ENCODE results near the gene SLC13A1. TPM values are rescaled to one million over a fixed set of nuclear protein-coding genes. Genes with fewer than 3 reads are reported as not detected.
"Not testable (repeated sequence)": the region's sequence is repeated elsewhere in the genome, so short reads cannot be mapped to it uniquely, and the experiment has no call there.

SLC13A1 gene
- total and polyA plus RNA-seq, 2 experiments from 2014 or later = not detected

DNA sequence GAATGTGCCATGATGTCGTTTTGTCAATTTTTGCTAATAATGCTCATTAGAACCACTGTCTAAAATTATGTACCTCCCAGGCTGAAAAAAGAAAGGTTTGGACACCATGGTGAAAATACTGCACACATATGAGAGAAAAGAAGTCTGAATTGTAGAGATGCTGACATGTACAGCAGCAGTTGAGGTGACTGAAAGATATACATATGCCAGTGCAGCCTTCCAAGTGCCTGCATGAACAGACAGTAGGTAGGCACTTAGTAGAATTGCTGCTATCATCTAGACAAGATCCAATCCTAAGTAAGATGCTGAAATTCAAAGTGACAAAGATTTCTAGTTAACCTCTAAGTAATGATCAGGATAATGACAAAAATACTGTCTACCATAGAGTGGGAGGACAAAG is 86.9 kb downstream of the SLC13A1 start:
- Histone ChIP-seq H3K36me3 (no peaks in the 10 kb centered on the region), H3K9me3 (ENCODE audit: low read depth) (no peaks in the 10 kb centered on the region), H3K4me1 (ENCODE audit: low read depth) (no peaks in the 10 kb centered on the region), H3K4me3 (no peak overlapping the region), H3K27ac (no peak overlapping the region), H3K27me3 (no peaks in the 10 kb centered on the region)
- TF ChIP-seq, protein P1, sequence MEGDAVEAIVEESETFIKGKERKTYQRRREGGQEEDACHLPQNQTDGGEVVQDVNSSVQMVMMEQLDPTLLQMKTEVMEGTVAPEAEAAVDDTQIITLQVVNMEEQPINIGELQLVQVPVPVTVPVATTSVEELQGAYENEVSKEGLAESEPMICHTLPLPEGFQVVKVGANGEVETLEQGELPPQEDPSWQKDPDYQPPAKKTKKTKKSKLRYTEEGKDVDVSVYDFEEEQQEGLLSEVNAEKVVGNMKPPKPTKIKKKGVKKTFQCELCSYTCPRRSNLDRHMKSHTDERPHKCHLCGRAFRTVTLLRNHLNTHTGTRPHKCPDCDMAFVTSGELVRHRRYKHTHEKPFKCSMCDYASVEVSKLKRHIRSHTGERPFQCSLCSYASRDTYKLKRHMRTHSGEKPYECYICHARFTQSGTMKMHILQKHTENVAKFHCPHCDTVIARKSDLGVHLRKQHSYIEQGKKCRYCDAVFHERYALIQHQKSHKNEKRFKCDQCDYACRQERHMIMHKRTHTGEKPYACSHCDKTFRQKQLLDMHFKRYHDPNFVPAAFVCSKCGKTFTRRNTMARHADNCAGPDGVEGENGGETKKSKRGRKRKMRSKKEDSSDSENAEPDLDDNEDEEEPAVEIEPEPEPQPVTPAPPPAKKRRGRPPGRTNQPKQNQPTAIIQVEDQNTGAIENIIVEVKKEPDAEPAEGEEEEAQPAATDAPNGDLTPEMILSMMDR (IDR thresholded peaks at IDR 0.05; ENCODE audit: low read depth, low read length) = no peak
- no peak for DNase-seq (ENCODE audit: low read depth in 1 of 2, low spot score in 1 of 2)

DNA sequence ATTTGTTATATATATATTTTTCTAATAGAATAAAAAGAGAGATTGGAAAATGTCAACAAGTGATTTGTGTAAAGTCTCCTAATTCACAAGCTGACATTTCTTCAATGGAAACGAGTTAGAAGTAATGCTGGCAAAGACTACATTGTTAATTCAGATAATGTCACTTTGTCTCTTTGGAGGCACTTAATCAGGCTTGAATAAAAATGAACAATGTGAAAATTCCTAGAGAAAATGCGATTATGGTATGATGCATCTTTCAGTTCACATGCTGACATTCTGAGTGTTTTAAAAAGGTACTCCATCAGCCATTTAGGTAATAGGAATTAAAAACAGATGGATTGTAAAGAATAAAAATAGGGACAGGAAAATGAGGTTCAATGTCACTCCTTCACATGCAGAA is 100.1 kb downstream of the SLC13A1 start:
- no peak overlapping the region for H3K27ac ChIP-seq
- no peak for DNase-seq (ENCODE audit: low read depth in 1 of 2, low spot score in 1 of 2)

DNA sequence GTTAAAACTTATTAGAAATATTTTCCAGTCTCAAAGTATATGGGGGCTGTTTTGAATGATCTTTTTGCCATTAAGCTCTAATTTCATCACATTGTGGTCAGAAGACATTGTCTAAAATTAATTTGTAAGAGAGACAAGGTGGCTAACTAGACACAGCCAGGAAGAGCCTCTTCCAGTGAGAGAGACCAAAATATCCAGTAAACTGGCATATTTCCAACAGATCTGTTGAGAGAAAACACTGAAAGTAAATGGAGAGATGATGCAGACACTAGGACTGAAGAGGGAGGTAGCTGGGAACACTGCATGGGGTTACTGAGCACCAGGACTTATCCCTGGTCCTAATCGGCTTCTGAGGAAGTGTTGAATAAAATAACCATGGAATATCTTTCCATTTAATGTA is 102.8 kb downstream of the SLC13A1 start:
- TF ChIP-seq, protein P1 (IDR thresholded peaks at IDR 0.05; ENCODE audit: low read depth, low read length) = no peak
- no peak for DNase-seq (ENCODE audit: low read depth in 1 of 2, low spot score in 1 of 2)
- no peaks in the 10 kb centered on the region for H3K4me1 ChIP-seq (ENCODE audit: low read depth)

More for the DNA sequence above, 100.1 kb downstream of the SLC13A1 start:
- Histone ChIP-seq H3K36me3 (no peaks in the 10 kb centered on the region), H3K27me3 (no peaks in the 10 kb centered on the region), H3K4me3 (no peak overlapping the region), H3K4me1 (ENCODE audit: low read depth) (no peaks in the 10 kb centered on the region), H3K9me3 (ENCODE audit: low read depth) (no peaks in the 10 kb centered on the region)
- TF ChIP-seq, protein P1 (IDR thresholded peaks at IDR 0.05; ENCODE audit: low read depth, low read length) = no peak

DNA sequence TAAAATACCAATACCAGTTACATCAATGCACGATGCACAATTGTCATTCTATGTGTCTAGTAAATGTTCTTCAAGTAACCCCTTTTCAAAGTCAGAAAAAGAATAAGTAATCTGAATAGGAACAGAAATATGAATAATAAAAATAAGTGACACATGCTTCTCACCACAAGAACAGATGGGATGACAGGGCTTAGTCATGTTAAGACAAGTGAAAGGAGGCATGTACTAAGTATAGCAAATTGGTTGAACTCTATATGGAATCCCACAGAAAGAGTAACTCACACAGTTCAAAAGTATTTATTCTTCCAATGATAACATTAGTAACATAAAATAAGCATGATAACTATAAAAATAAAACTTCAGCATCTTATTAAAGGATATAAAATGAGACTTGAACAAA is 103.3 kb downstream of the SLC13A1 start:
- H3K4me3 ChIP-seq = no peak overlapping the region
- H3K36me3 ChIP-seq = no peaks in the 10 kb centered on the region
- no peaks in the 10 kb centered on the region for H3K4me1 ChIP-seq (ENCODE audit: low read depth)
- no peaks in the 10 kb centered on the region for H3K9me3 ChIP-seq (ENCODE audit: low read depth)
- DNase-seq (ENCODE audit: low read depth in 1 of 2, low spot score in 1 of 2) = no peak
- H3K27ac ChIP-seq = no peak overlapping the region
- H3K27me3 ChIP-seq = no peaks in the 10 kb centered on the region
- TF ChIP-seq, protein P1 (IDR thresholded peaks at IDR 0.05; ENCODE audit: low read depth, low read length) = no peak

More for the DNA sequence above, 102.8 kb downstream of the SLC13A1 start:
- Histone ChIP-seq H3K27ac (no peak overlapping the region), H3K27me3 (no peaks in the 10 kb centered on the region), H3K9me3 (ENCODE audit: low read depth) (no peaks in the 10 kb centered on the region), H3K36me3 (no peaks in the 10 kb centered on the region), H3K4me3 (no peak overlapping the region)

DNA sequence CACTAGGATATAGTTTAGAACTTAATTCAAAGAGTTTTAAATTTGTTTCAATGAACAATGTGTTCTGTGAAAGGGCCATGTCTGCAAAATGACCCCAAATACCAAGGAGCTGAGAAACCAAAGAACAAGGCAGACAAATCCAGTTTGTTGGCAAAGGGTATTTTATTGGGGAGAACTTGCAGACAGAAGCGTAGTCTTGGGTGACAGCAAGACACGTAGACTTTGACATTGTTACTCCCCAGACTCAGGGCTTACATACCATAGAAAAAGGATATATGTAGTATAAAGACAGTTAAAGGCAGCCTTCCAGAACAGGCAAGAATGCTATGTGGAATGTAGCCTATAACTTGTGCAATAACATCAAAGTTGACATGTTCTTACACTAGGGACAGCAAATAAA is 109.3 kb downstream of the SLC13A1 start:
- Histone ChIP-seq H3K9me3 (ENCODE audit: low read depth) (no peaks in the 10 kb centered on the region), H3K27me3 (no peaks in the 10 kb centered on the region), H3K4me3 (no peak overlapping the region), H3K27ac (no peak overlapping the region), H3K36me3 (no peaks in the 10 kb centered on the region), H3K4me1 (ENCODE audit: low read depth) (no peaks in the 10 kb centered on the region)
- TF ChIP-seq, protein P1 (IDR thresholded peaks at IDR 0.05; ENCODE audit: low read depth, low read length) = no peak
- no peak for DNase-seq (ENCODE audit: low read depth in 1 of 2, low spot score in 1 of 2)

DNA sequence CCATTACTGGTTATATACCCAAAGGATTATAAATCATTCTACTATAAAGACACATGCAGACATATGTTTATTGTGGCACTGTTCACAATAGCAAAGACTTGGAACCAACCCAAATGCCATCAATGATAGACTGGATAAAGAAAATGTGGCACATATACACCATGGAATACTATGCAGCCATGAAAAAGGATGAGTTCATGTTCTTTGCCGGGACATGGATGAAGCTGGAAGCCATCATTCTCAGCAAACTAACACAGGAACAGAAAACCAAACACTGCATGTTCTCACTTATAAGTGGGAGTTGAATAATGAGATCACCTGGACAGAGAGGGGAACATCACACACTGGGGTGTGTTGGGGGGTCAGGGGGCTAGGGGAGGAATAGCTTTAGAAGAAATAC is 112.9 kb downstream of the SLC13A1 start:
- not testable (repeated sequence) for DNase-seq (ENCODE audit: low read depth in 1 of 2, low spot score in 1 of 2); H3K27ac ChIP-seq

DNA sequence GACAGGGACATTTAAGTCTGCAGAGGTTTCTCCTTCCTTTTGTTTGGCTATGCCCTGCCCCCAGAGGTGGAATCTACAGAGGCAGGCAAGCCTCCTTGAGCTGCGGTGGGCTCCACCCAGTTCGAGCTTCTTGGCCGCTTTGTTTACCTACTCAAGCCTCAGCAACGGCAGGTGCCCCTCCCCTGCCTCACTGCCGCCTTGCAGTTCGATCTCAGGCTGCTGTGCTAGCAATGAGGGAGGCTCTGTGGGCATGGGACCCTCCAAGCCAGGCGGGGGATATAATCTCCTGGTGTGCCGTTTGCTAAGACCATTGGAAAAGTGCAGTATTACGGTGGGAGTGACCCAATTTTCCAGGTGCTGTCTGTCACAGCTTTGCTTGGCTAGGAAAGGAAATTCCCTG is 114.9 kb downstream of the SLC13A1 start:
- H3K27me3 ChIP-seq; H3K27ac ChIP-seq; H3K9me3 ChIP-seq (ENCODE audit: low read depth); DNase-seq (ENCODE audit: low read depth in 1 of 2, low spot score in 1 of 2); H3K4me1 ChIP-seq (ENCODE audit: low read depth); H3K4me3 ChIP-seq; H3K36me3 ChIP-seq: not testable (repeated sequence)

More for the DNA sequence above, 112.9 kb downstream of the SLC13A1 start:
- not testable (repeated sequence) for H3K36me3 ChIP-seq; H3K27me3 ChIP-seq; H3K4me3 ChIP-seq; H3K9me3 ChIP-seq (ENCODE audit: low read depth); H3K4me1 ChIP-seq (ENCODE audit: low read depth)

Data from cardiac muscle cell (in vitro differentiated cells and primary cell).